SK-N-SH treated with all-trans-retinoic acid at 6 μM for 48 hours (cell line): ENCODE data around the gene BICD1.

Source experiments
- ATAC-seq: fragments of 200-7000 bp; cut with Tn5 transposase; 3 replicates; pipeline ENCODE4 v1.9.1; 2020; ENCODE audit warnings: mild to moderate bottlenecking, moderate library complexity
- ARNTL ChIP-seq: fragments of 450-650 bp; formaldehyde crosslinking; IDR thresholded peaks from 2 replicates; pipeline ENCODE4 v1.5.0; 2020; ENCODE audit warnings: low read depth, mild to moderate bottlenecking, moderate library complexity, borderline replicate concordance
- BACH2 ChIP-seq: fragments of 250-450 bp; sonication (Bioruptor Pico); IDR thresholded peaks from 2 replicates; pipeline ENCODE4 v1.9.0; 2021; ENCODE audit warnings: mild to moderate bottlenecking, borderline replicate concordance
- CSRNP3 ChIP-seq: fragments of 250-450 bp; sonication (Bioruptor Pico); IDR thresholded peaks from 2 replicates; pipeline ENCODE4 v1.5.1; 2021; ENCODE audit warnings: mild to moderate bottlenecking, moderate library complexity
- ESRRG ChIP-seq: fragments of 250-450 bp; sonication (Bioruptor Pico); IDR thresholded peaks from 2 replicates; pipeline ENCODE4 v1.6.1; 2021; ENCODE audit warnings: mild to moderate bottlenecking
- GLIS3 ChIP-seq: fragments of 250-450 bp; sonication (Bioruptor Pico); IDR thresholded peaks from 2 replicates; pipeline ENCODE4 v1.5.0; 2020; ENCODE audit warnings: mild to moderate bottlenecking, moderate library complexity
- OSR1 ChIP-seq: fragments of 250-450 bp; sonication (Bioruptor Pico); IDR thresholded peaks from 2 replicates; pipeline ENCODE4 v1.8.0; 2022; ENCODE audit warnings: moderate library complexity, mild to moderate bottlenecking, inconsistent platforms
- POU6F1 ChIP-seq: fragments of 250-450 bp; sonication (Bioruptor Pico); IDR thresholded peaks from 2 replicates; pipeline ENCODE4 v1.8.0; 2021; ENCODE audit warnings: low read depth, mild to moderate bottlenecking, moderate library complexity, borderline replicate concordance
- PPARA ChIP-seq: fragments of 250-450 bp; sonication (Bioruptor Pico); IDR thresholded peaks from 2 replicates; pipeline ENCODE4 v1.5.0; 2020; ENCODE audit warnings: mild to moderate bottlenecking, borderline replicate concordance
- RARB ChIP-seq: fragments of 250-450 bp; sonication (Bioruptor Pico); IDR thresholded peaks from 2 replicates; pipeline ENCODE4 v1.8.0; 2021; ENCODE audit warnings: mild to moderate bottlenecking, moderate library complexity
- SNAI2 ChIP-seq: fragments of 250-450 bp; sonication (Bioruptor Pico); IDR thresholded peaks from 2 replicates; pipeline ENCODE4 v1.5.0; 2020; ENCODE audit warnings: mild to moderate bottlenecking, moderate library complexity
- TCF4 ChIP-seq: fragments of 250-450 bp; sonication (Bioruptor Pico); IDR thresholded peaks from 2 replicates; pipeline ENCODE4 v1.8.0; 2021; ENCODE audit warnings: mild to moderate bottlenecking, moderate library complexity, borderline replicate concordance
- TOX ChIP-seq: fragments of 250-450 bp; sonication (Bioruptor Pico); IDR thresholded peaks from 2 replicates; pipeline ENCODE4 v1.8.0; 2021; ENCODE audit warnings: mild to moderate bottlenecking, moderate library complexity, borderline replicate concordance
- TSHZ2 ChIP-seq: fragments of 250-450 bp; sonication (Bioruptor Pico); IDR thresholded peaks from 2 replicates; pipeline ENCODE4 v1.5.0; 2020; ENCODE audit warnings: mild to moderate bottlenecking, moderate library complexity
- ZC3H10 ChIP-seq: fragments of 250-450 bp; sonication (Bioruptor Pico); IDR thresholded peaks from 2 replicates; pipeline ENCODE4 v1.5.1; 2021; ENCODE audit warnings: mild to moderate bottlenecking, moderate library complexity
- ZFP3 ChIP-seq: fragments of 250-450 bp; sonication (Bioruptor Pico); IDR thresholded peaks from 2 replicates; pipeline ENCODE4 v1.5.0; 2020; ENCODE audit warnings: mild to moderate bottlenecking, moderate library complexity
- ZFP30 ChIP-seq: fragments of 450-650 bp; formaldehyde crosslinking; IDR thresholded peaks from 2 replicates; pipeline ENCODE4 v1.5.0; 2022; ENCODE audit warnings: mild to moderate bottlenecking, moderate library complexity
- ZNF565 ChIP-seq: fragments of 450-650 bp; formaldehyde crosslinking; conservative IDR thresholded peaks from 2 replicates; pipeline ENCODE4 v1.5.0; 2020; ENCODE audit warnings: low read depth, mild to moderate bottlenecking, moderate library complexity
- ZNF70 ChIP-seq: fragments of 450-650 bp; formaldehyde crosslinking; IDR thresholded peaks from 2 replicates; pipeline ENCODE4 v1.5.0; 2020; ENCODE audit warnings: mild to moderate bottlenecking, moderate library complexity
- ZNF8 ChIP-seq: fragments of 450-650 bp; formaldehyde crosslinking; IDR thresholded peaks from 2 replicates; pipeline ENCODE4 v1.5.0; 2020; ENCODE audit warnings: mild to moderate bottlenecking, moderate library complexity
- TF ChIP-seq, protein P1 (sequence below): fragments of 250-450 bp; sonication (Bioruptor Pico); IDR thresholded peaks from 2 replicates; pipeline ENCODE4 v1.5.1; 2020; ENCODE audit warnings: low read depth, mild to moderate bottlenecking, moderate library complexity
- TF ChIP-seq, protein P2 (sequence below): fragments of 250-450 bp; sonication (Bioruptor Pico); IDR thresholded peaks from 2 replicates; pipeline ENCODE4 v1.8.0; 2020; ENCODE audit warnings: mild to moderate bottlenecking, moderate library complexity, borderline replicate concordance

The BICD1 gene

GRCh38 chr12:32072102-32072501, 34.5 kb upstream of the BICD1 start:
- TF ChIP-seq ZFP30 (CRISPR knock-in tag) (no peak), RARB (CRISPR knock-in tag) (no peak), ZFP3 (no peak), ZNF565 (CRISPR knock-in tag) (no peak), POU6F1 (CRISPR knock-in tag) (no peak), ESRRG (no peak), PPARA (CRISPR knock-in tag) (no peak)
- TF ChIP-seq, protein P1, sequence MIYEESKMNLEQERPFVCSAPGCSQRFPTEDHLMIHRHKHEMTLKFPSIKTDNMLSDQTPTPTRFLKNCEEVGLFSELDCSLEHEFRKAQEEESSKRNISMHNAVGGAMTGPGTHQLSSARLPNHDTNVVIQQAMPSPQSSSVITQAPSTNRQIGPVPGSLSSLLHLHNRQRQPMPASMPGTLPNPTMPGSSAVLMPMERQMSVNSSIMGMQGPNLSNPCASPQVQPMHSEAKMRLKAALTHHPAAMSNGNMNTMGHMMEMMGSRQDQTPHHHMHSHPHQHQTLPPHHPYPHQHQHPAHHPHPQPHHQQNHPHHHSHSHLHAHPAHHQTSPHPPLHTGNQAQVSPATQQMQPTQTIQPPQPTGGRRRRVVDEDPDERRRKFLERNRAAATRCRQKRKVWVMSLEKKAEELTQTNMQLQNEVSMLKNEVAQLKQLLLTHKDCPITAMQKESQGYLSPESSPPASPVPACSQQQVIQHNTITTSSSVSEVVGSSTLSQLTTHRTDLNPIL (CRISPR knock-in tag), result no peak
- ATAC-seq, result no peak

DNA sequence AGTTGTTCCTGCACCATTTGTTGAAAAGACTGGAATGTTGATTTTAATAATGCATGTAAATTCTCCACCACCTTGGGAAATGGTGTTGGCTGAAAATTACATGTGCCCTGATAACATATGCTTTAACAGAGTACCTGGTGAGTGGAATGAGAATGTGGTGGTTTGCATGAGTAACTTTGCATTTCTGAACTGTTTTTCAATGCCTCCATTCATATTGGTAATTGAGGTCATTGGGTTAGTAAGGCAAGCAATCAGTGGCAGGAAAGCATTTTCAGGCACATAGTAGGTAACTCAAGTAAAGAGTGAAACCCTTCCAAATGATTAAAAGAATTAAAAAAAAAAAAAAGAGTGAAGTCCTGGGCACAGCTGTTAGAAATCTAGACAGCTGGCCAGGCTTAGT, 32.2 kb upstream of the BICD1 start:
- TF ChIP-seq ZNF70, result no peak
- no peak for TF ChIP-seq ZNF8 (CRISPR knock-in tag)
- no peak for TF ChIP-seq TCF4 (CRISPR knock-in tag)
- TF ChIP-seq, protein P1 (CRISPR knock-in tag), result no peak
- TF ChIP-seq GLIS3 (CRISPR knock-in tag), result no peak
- no peak for TF ChIP-seq CSRNP3 (CRISPR knock-in tag)
- ATAC-seq, result no peak

- ATAC-seq, result no peak
- TF ChIP-seq ZC3H10 (CRISPR knock-in tag) (no peak), ZFP3 (no peak), ZNF8 (CRISPR knock-in tag) (no peak), ARNTL (CRISPR knock-in tag) (no peak), ZNF565 (CRISPR knock-in tag) (no peak), POU6F1 (CRISPR knock-in tag) (no peak), TOX (CRISPR knock-in tag) (no peak), SNAI2 (no peak), GLIS3 (CRISPR knock-in tag) (no peak), RARB (CRISPR knock-in tag) (no peak), BACH2 (CRISPR knock-in tag) (no peak), TCF4 (CRISPR knock-in tag) (no peak), ZFP30 (CRISPR knock-in tag) (no peak), OSR1 (CRISPR knock-in tag) (no peak), TSHZ2 (no peak), ESRRG (no peak), CSRNP3 (CRISPR knock-in tag) (no peak), PPARA (CRISPR knock-in tag) (no peak)
- TF ChIP-seq, protein P2, sequence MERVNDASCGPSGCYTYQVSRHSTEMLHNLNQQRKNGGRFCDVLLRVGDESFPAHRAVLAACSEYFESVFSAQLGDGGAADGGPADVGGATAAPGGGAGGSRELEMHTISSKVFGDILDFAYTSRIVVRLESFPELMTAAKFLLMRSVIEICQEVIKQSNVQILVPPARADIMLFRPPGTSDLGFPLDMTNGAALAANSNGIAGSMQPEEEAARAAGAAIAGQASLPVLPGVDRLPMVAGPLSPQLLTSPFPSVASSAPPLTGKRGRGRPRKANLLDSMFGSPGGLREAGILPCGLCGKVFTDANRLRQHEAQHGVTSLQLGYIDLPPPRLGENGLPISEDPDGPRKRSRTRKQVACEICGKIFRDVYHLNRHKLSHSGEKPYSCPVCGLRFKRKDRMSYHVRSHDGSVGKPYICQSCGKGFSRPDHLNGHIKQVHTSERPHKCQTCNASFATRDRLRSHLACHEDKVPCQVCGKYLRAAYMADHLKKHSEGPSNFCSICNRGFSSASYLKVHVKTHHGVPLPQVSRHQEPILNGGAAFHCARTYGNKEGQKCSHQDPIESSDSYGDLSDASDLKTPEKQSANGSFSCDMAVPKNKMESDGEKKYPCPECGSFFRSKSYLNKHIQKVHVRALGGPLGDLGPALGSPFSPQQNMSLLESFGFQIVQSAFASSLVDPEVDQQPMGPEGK (CRISPR knock-in tag), result no peak
- TF ChIP-seq, protein P1 (CRISPR knock-in tag), result no peak
These were observed 29.7 kb upstream of the BICD1 start for GRCh38 chr12:32076941-32077340.
